Central memory CD8-positive, alpha-beta T cell (primary cell): ENCODE measurements around the gene PCNX2.
A peak's percentile ranks its signal among the peaks of the same experiment; 100 is the strongest.

ENCODE experiments used
- ATAC-seq: fragments of 150-1000 bp; cut with Tn5 transposase; replicated peaks from 2 replicates; pipeline ENCODE4 v1.10.0; 2022; ENCODE audit warnings: mild to moderate bottlenecking, moderate FRiP score, moderate number of reproducible peaks; ENCODE audit not compliant: poor library complexity, severe bottlenecking; ENCODE audit errors: extremely low read depth
- DNase-seq, 2 donors: peaks; one replicate each; pipeline ENCODE4 v3.0.0; 2021; ENCODE audit warnings: low spot score in 2 of 2
- H3K27ac Mint-ChIP-seq: one replicate; pipeline ENCODE4 v1.8.0; 2022; ENCODE audit warnings: low read depth, mild to moderate bottlenecking, moderate library complexity, mixed read lengths
- H3K27me3 Mint-ChIP-seq: one replicate; pipeline ENCODE4 v1.8.0; 2022; ENCODE audit warnings: mixed read lengths
- H3K36me3 Mint-ChIP-seq: one replicate; pipeline ENCODE4 v1.8.0; 2022; ENCODE audit warnings: mild to moderate bottlenecking, moderate library complexity, mixed read lengths; ENCODE audit not compliant: insufficient read depth
- H3K4me1 Mint-ChIP-seq: one replicate; pipeline ENCODE4 v1.8.0; 2022; ENCODE audit warnings: mixed read lengths
- H3K4me3 Mint-ChIP-seq: one replicate; pipeline ENCODE4 v1.8.0; 2022; ENCODE audit warnings: mild to moderate bottlenecking, moderate library complexity, mixed read lengths
- H3K9me3 Mint-ChIP-seq: one replicate; pipeline ENCODE4 v1.8.0; 2022; ENCODE audit warnings: mixed read lengths

Gene PCNX2, protein sequence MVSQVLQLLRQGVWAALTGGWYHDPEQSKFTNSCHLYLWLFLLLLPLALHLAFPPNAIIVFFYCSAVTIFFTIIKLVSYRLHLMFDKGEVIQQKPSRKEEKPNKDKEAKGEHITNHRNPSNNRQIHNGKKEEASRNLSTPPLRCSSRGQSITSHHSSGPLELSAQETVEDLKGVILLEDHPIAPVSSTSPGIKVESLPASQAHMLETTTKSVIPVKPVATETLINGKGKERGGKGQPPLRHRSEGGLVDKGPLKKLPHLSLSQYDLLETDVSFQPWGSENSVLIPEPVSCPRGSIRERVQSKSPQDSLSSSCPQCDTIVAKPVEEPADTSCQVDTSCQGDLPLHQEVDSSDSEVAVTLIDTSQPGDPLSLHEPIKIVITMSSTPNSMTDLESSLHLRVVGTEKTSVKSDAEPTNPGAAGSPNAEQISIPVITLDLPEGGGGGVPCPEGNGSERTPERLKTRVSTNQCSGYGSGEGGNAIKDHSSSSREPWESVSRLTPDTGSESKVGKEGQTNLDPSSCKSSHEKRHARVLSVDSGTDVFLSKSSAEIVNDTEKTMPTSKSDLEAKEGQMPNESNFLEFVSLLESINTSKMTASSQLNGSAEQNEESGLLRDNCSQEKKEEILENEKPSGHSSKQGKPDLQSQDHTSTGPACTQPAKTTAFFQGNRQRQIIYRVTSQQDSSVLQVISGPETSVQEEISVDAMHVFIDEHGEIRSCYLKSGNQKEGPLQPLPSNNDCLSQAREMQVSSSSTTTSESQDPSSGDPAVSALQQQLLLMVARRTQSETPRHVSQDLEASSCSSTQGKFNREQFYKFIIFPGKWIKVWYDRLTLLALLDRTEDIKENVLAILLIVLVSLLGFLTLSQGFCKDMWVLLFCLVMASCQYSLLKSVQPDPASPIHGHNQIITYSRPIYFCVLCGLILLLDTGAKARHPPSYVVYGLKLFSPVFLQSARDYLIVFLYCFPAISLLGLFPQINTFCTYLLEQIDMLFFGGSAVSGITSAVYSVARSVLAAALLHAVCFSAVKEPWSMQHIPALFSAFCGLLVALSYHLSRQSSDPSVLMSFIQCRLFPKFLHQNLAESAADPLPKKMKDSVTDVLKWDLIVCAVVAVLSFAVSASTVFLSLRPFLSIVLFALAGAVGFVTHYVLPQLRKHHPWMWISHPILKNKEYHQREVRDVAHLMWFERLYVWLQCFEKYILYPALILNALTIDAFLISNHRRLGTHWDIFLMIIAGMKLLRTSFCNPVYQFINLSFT (N-terminal part only)

GRCh38 chr1:233295237-233295974 is at the start of gene PCNX2:
PCNX2 (minus strand) TSS chr1:233295725; CDS start chr1:233295478, 247 bp downstream.
- peak within 1 kb of the TSS; percentile 97 for H3K27ac Mint-ChIP-seq
- H3K4me3 Mint-ChIP-seq, result peak within 1 kb of the TSS; percentile 94
- no peaks in the 10 kb centered on the region for H3K9me3 Mint-ChIP-seq
- peak; percentile 37 to 56 for DNase-seq
- no peaks in the 10 kb centered on the region for H3K36me3 Mint-ChIP-seq
- ATAC-seq, result peak; percentile 92
- peaks cover 29% of the 10 kb centered on the region for H3K4me1 Mint-ChIP-seq
- no peaks in the 10 kb centered on the region for H3K27me3 Mint-ChIP-seq

DNA sequence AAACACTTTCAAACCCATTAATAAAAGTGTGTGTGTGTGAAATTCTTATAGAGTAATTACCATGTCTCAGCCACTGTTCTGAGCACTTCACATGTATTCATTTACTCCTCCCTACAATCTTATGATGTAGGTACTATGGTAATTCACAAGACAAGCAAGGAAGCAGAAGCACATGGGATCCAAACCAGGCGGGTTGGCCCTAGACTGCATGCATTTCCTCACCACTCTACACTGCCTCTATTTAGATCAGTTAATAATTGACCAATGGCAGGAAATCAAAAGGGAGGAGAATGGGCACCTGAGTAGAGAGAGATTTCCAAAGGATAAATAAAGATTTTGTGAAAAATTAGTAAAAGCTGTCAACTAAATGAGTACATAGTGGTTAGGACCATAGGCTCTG is 47.7 kb upstream of the PCNX2 start:
- DNase-seq, result no peak
- no peak for ATAC-seq
- H3K9me3 Mint-ChIP-seq, result no peaks in the 10 kb centered on the region
- no peak overlapping the region for H3K27ac Mint-ChIP-seq
- no peaks in the 10 kb centered on the region for H3K36me3 Mint-ChIP-seq
- H3K4me1 Mint-ChIP-seq, result no peaks in the 10 kb centered on the region
- H3K4me3 Mint-ChIP-seq, result no peak overlapping the region
- peaks cover 57% of the 10 kb centered on the region for H3K27me3 Mint-ChIP-seq

GRCh38 chr1:233342086-233342485 is 46.6 kb upstream of the PCNX2 start:
- DNase-seq (no peak), ATAC-seq (no peak)
- Mint-ChIP-seq H3K36me3 (no peaks in the 10 kb centered on the region), H3K4me3 (no peak overlapping the region), H3K4me1 (no peaks in the 10 kb centered on the region), H3K27me3 (peaks cover 68% of the 10 kb centered on the region), H3K27ac (no peak overlapping the region), H3K9me3 (no peaks in the 10 kb centered on the region)

- Mint-ChIP-seq H3K27me3 (peaks cover 76% of the 10 kb centered on the region), H3K36me3 (no peaks in the 10 kb centered on the region), H3K4me3 (no peak overlapping the region), H3K4me1 (no peaks in the 10 kb centered on the region), H3K9me3 (no peaks in the 10 kb centered on the region), H3K27ac (no peak overlapping the region)
- ATAC-seq (no peak), DNase-seq (no peak)
These were observed 45.5 kb upstream of the PCNX2 start for GRCh38 chr1:233340966-233341516.

- Mint-ChIP-seq H3K36me3 (no peaks in the 10 kb centered on the region), H3K27me3 (peaks cover 76% of the 10 kb centered on the region), H3K9me3 (no peaks in the 10 kb centered on the region), H3K4me1 (no peaks in the 10 kb centered on the region), H3K4me3 (no peak overlapping the region), H3K27ac (no peak overlapping the region)
- no peak for ATAC-seq
- DNase-seq, result no peak
These were observed 44.6 kb upstream of the PCNX2 start for GRCh38 chr1:233340031-233340555.

- no peaks in the 10 kb centered on the region for H3K9me3 Mint-ChIP-seq
- H3K27ac Mint-ChIP-seq, result no peak overlapping the region
- H3K4me1 Mint-ChIP-seq, result no peaks in the 10 kb centered on the region
- DNase-seq (no peak), ATAC-seq (no peak)
- H3K4me3 Mint-ChIP-seq, result no peak overlapping the region
- no peaks in the 10 kb centered on the region for H3K36me3 Mint-ChIP-seq
- H3K27me3 Mint-ChIP-seq, result peaks cover 65% of the 10 kb centered on the region
These were observed 42.6 kb upstream of the PCNX2 start for GRCh38 chr1:233338102-233338501.

GRCh38 chr1:233337505-233337904 is 42.0 kb upstream of the PCNX2 start:
- Mint-ChIP-seq H3K27ac (no peak overlapping the region), H3K4me1 (no peaks in the 10 kb centered on the region), H3K36me3 (no peaks in the 10 kb centered on the region), H3K27me3 (peaks cover 59% of the 10 kb centered on the region), H3K9me3 (no peaks in the 10 kb centered on the region), H3K4me3 (no peak overlapping the region)
- ATAC-seq (no peak), DNase-seq (no peak)

DNA sequence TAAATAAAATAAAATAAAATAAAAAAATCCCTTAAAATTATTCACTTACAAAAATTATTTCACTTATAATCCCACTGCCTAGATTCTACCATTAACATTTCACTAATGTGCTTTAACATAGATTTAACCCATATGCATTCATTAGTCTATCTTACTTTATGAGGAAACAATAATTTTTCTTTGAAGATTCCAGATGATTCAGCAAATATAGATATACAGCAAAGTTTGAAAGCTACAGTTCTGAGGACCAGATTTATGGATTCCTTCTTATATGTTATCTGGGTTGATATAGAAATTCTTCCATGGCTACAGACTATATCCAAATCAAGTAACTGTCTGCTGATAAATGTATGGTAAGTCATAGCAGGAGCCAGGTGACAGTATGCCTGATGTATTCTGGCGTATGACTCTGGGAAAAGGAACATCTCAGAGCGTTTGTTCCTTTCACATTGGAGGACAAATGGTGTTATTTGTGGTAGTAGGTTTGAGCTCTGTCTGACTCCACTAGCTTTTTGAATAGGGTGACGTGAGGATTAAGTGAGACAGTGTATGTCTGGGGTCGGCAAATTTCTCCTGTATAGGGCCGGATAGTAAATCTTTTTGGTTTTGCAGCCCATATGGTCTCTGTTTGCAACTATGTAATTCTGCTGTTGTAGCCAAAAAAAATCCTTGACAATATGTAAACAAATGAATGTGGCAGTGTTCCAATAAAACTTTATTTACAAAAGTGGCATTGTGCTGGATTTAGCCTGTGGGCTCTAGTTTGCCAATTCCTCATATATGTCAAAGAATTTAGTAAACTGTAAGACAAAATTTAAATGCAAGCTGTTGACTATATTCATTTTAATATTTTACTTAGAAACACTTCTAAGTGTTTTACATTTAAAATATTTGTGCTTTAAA is 41.3 kb upstream of the PCNX2 start:
- H3K9me3 Mint-ChIP-seq, result no peaks in the 10 kb centered on the region
- no peaks in the 10 kb centered on the region for H3K36me3 Mint-ChIP-seq
- no peaks in the 10 kb centered on the region for H3K4me1 Mint-ChIP-seq
- peaks cover 52% of the 10 kb centered on the region for H3K27me3 Mint-ChIP-seq
- H3K27ac Mint-ChIP-seq, result no peak overlapping the region
- DNase-seq (no peak), ATAC-seq (no peak)
- no peak overlapping the region for H3K4me3 Mint-ChIP-seq

GRCh38 chr1:233334092-233334491 is 38.6 kb upstream of the PCNX2 start:
- peaks cover 1% of the 10 kb centered on the region for H3K4me1 Mint-ChIP-seq
- H3K27ac Mint-ChIP-seq, result no peak overlapping the region
- peaks cover 28% of the 10 kb centered on the region for H3K27me3 Mint-ChIP-seq
- DNase-seq, result no peak
- no peak overlapping the region for H3K4me3 Mint-ChIP-seq
- no peak for ATAC-seq
- no peaks in the 10 kb centered on the region for H3K9me3 Mint-ChIP-seq
- H3K36me3 Mint-ChIP-seq, result no peaks in the 10 kb centered on the region

DNA sequence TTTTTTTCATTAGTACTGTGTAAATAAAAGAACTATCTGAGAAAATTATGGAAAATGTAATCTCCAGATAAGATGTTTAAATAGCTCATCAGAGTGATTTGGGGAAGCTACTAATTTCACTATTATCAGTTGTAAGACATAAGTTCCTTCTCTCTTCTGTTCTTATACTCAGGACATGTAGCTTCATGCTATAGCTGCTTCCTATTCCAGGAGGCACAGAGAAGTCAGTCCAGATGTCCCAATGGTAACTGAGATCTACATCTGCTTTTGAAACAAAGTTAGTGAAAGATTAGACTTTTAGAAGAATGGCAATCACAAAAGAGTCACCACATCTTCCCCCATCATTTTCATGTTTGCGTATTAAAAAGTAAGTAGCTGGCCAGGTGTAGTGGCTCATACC is 37.6 kb upstream of the PCNX2 start:
- ATAC-seq (no peak), DNase-seq (no peak)
- H3K36me3 Mint-ChIP-seq, result no peaks in the 10 kb centered on the region
- H3K27ac Mint-ChIP-seq, result no peak overlapping the region
- no peak overlapping the region for H3K4me3 Mint-ChIP-seq
- no peaks in the 10 kb centered on the region for H3K9me3 Mint-ChIP-seq
- H3K4me1 Mint-ChIP-seq, result peaks cover 6% of the 10 kb centered on the region
- H3K27me3 Mint-ChIP-seq, result peaks cover 17% of the 10 kb centered on the region
